Cardiac fibroblast (primary cell): ENCODE data around the gene DSCAML1.

Experiments used
- DNase-seq, 2 donors: peaks; one replicate each; pipeline versions ENCODE4 v3.0.0 to v3.0.0-alpha.2; 2010; ENCODE audit warnings: low read depth in 2 of 2
- H3K4me3 ChIP-seq, 2 donors: replicated peaks in 1 of 2; 1 replicate in 1 of 2; 2 replicates in 1 of 2; pipeline ENCODE4 v1.5.1; 2011; ENCODE audit warnings: low read depth in 2 of 2, low read length in 2 of 2, mild to moderate bottlenecking in 2 of 2, moderate library complexity in 1 of 2
- CTCF ChIP-seq: IDR thresholded peaks from one replicate; pipeline ENCODE4 v1.5.1; 2011; ENCODE audit warnings: low read depth, mild to moderate bottlenecking, low read length, inconsistent platforms

The DSCAML1 gene

GRCh38 chr11:117706322-117706814, 90.6 kb downstream of the DSCAML1 start:
- no peak for DNase-seq
- no peak overlapping the region for H3K4me3 ChIP-seq
- TF ChIP-seq CTCF, result no peak

- H3K4me3 ChIP-seq, result no peak overlapping the region
- TF ChIP-seq CTCF, result no peak
- DNase-seq, result no peak
Observed at GRCh38 chr11:117705866-117706265, 91.2 kb downstream of the DSCAML1 start.

- TF ChIP-seq CTCF, result no peak
- DNase-seq, result no peak
Observed at GRCh38 chr11:117704395-117705100, 92.5 kb downstream of the DSCAML1 start.

GRCh38 chr11:117702946-117703598, 93.9 kb downstream of the DSCAML1 start:
- no peak for DNase-seq
- no peak for TF ChIP-seq CTCF
- H3K4me3 ChIP-seq, result no peak overlapping the region

More at GRCh38 chr11:117704395-117705100, 92.5 kb downstream of the DSCAML1 start:
- H3K4me3 ChIP-seq, result no peak overlapping the region

GRCh38 chr11:117701781-117702180, 95.2 kb downstream of the DSCAML1 start:
- DNase-seq, result no peak
- no peak overlapping the region for H3K4me3 ChIP-seq
- no peak for TF ChIP-seq CTCF

GRCh38 chr11:117700551-117700950, 96.5 kb downstream of the DSCAML1 start:
- no peak overlapping the region for H3K4me3 ChIP-seq
- no peak for DNase-seq
- TF ChIP-seq CTCF, result no peak
